GM12873 (cell line): ENCODE results near the gene TRAF3IP3.

Experiments used
- CTCF ChIP-seq: IDR thresholded peaks from 2 replicates; pipeline ENCODE4 v1.5.1; 2012; ENCODE audit warnings: low read depth, mild to moderate bottlenecking, moderate library complexity, low read length, control low read depth; ENCODE audit not compliant: insufficient read depth; ENCODE audit errors: missing control alignments

TRAF3IP3 gene

GRCh38 chr1:209802780-209803152, 46.9 kb downstream of the TRAF3IP3 start:
- TF ChIP-seq CTCF, result no peak

GRCh38 chr1:209803568-209803967, 47.7 kb downstream of the TRAF3IP3 start:
- TF ChIP-seq CTCF, result no peak

- TF ChIP-seq CTCF, result no peak
These were observed 49.5 kb downstream of the TRAF3IP3 start for GRCh38 chr1:209805341-209805781.

- TF ChIP-seq CTCF, result no peak
These were observed 50.3 kb downstream of the TRAF3IP3 start, which contains the start of gene IRF6 for GRCh38 chr1:209805875-209806760. Gene IRF6 (minus strand): TSS chr1:209806142. CDS start chr1:209801413, 4,729 bp downstream.

- TF ChIP-seq CTCF, result no peak
These were observed 51.7 kb downstream of the TRAF3IP3 start for GRCh38 chr1:209807509-209807908.

- TF ChIP-seq CTCF, result no peak
These were observed 52.3 kb downstream of the TRAF3IP3 start for GRCh38 chr1:209808059-209808581.

GRCh38 chr1:209809611-209810010, 53.8 kb downstream of the TRAF3IP3 start:
- TF ChIP-seq CTCF, result no peak
